NCI-H187 treated with DMSO at 0.1 percent for 48 hours (cell line): ENCODE data around the gene ZNF786.
"Not testable (repeated sequence)": the region's sequence is repeated elsewhere in the genome, so short reads cannot be mapped to it uniquely, and the experiment has no call there.

Experiments used
- DNase-seq: peaks from one replicate; lab custom pipeline; 2025; lab: John Stamatoyannopoulos, UW

The ZNF786 gene

DNA sequence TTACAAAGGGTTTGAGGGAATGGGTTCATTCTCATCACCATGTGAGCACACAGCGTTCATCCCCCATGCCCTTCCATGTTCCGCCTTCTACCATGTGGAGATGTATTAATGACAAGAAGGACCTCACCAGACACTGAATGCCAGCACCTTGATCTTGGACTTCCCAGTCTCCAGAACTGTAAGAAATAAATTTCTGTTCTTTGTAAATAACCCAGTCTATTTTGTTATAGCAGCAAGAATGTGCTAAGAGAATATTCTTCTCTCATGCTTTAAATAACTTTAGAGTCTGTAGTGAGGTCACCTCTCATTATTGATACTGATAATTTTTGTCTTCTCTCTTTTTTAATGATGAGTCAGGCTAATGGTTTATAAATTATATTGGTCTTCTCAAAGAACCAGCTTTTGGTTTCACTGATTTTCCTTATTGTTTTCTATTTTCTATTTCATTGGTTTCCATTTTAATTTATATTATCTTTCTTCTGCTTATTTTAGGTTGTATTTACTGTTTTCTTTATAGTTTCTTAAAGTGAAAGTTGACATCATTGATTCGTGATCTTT, 59.1 kb downstream of the ZNF786 start:
- DNase-seq, result no peak

DNA sequence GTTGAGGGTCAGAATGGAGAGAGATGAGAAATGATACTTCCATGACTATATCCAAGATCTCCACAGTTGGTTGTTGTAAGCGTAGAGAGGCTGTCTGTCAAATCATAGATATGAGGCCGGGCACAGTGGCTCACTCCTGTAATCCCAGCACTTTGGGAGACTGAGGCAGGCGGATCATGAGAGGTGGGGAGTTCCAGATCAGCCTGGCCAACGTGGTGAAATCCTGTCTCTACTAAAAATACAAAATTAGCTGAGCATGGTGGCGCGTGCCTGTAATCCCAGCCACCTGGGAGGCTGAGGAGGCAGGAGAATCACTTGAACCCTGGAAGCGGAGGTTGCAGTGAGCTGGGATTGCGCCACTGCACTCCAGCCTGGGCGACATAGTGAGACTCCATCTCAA, 60.1 kb downstream of the ZNF786 start:
- not testable (repeated sequence) for DNase-seq

DNA sequence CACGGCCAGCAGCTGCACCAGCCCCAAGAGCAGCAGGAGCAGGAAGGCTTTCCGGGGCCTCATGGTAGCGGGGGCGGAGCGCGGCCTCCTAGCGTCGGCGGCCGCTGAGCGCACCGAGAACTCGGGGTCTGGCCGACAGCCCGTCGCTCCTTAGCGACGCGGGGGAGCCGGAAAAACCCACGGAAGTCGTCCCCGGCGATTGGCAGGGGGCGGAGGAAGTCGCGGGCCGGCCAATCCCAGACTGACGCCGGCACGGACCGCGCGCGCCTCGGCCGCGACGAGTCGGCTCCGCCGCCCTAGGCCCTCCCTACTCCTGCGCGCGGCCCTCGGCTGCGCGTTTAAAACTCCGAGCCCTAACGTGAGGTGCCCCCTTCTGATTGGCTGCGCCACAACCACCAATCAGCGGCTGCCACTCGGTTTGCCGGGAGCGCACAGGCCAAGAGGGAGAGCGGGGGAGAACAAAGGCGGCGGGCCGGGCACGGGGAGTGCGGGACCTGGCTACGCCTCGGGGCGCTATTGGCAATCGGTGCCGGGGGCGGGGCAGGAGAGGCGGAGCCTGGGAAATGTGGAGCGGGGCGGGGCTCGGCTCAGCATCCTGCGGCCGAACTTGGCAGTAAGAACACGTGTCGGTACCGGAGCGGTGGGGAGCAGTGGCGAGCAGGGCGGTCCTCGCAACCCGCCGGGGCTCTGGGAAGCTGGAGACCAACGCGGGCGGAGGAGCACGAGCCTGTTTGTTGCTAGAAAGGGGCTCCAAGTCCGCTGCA, 62.0 kb downstream of the ZNF786 start, which contains the start of gene PDIA4:
PDIA4 (minus strand) TSS at position 160 of the 764 bp plus-strand sequence; CDS start at position 63, 97 bp downstream.
- peak; percentile 98 for DNase-seq

DNA sequence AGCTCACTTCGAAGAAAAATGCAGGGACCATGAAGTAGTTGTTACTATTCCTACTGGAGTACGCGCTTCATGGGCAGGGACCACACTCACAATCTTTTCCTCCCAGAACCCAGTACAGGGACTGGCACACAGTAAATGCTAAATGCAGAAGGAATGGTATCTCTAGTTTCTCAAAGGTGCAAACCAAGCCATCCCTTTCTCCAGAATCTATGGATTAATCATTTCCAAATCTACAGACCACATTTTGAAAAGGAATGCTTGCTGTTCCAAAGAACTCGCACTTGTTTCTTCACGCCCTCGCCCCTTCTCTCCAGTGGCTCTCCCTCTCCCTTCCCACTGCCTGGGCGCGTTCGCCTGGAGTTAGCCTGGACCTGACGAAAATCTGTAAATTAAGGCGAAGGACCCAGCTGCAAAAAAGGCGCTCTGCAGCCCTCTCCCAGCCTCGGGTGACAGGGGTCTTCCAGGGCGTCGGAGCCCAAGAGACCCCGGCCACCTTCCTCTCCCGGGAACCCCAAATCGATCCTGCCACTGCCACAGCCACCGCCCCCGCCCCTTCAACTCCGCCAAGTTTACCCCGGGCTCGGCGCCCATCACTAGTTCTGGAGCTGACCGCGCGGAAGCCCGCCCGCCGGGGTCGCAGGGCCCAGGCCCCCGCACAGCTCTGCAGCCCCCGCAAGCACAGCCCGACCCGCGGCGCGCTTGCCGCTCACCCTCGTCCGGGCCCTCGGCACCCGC, 62.7 kb downstream of the ZNF786 start:
- no peak for DNase-seq

DNA sequence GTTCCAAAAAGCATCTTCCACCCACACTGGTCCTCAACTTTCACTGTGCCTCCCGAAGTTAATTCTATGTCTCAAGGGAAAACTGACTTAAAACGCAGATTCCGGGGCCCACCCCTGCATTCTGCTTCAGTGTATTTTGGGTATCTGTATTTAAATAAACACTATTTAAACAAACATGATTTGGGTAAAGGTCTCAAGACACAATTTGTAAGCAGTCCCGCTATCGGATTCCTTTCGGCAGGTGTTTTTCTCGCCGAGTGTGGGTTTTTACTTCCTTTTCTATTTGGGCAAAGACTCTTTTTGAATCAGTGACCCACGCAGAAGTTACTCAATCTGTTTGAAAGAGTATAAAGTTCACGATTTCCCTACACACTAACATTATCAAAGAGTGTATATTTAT, 63.5 kb downstream of the ZNF786 start:
- no peak for DNase-seq

DNA sequence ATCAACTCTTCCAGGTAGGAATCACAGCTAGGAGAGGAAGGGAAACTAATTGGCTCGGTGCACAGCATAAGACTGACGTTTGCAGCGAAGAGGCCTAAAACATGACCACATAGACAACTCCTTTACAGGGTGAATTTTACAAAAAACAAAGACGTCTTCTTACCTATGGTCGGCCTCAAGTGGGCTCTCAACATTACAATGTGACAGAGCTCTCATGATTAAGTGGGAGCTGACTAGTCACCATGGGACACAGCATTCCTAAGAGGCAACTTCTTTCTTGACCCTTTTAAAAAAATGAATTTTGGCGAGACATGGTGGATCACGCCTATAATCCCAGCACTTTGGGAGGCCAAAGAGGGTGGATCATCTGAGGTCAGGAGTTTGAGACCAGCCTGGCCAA, 66.9 kb downstream of the ZNF786 start:
- DNase-seq, result no peak

DNA sequence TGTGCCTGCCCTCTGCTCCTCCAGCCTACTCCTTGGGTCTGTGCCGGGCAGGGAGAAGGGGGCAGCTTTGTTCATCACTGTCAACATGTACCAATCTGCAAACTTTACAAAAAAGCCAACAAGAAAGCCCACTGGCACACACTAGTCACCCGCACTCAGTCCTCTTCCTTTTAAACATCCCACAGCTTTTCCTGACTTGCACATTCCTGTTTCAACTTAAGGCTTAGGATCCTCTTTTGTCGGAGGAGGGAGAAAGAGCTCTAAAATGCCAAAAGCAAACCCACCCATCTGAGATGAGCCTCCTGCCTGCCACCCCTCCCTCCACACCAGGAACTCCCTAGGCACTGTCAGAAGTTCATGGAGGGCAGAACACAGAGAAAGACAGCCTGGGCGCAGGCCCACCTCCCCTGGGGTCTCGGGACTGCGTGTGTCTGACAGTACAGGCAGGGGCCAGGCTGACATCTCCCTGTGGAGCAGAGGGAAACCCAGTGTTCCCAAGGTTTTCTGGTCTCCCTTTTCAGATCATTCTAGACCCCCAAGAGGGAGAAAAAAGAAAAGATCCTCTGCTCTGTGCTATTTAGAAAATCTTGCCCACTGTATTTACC, 67.7 kb downstream of the ZNF786 start:
- no peak for DNase-seq

DNA sequence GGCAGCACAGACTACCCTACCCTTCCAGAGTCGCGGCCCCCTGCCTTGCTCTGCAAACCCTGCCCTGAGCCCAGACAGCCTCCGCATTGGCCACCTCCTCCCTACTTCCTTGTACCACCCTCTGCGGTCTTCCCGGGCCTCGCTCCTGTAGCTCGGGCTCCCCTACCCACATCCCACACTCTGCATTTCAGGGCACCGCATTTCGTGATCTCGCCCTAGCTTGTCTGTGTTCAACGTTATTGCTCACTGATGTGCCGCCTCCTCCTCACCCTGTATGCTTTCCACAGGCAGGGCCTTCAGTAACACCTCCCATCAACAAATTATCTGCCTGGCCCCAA, 68.8 kb downstream of the ZNF786 start:
- DNase-seq, result no peak

DNA sequence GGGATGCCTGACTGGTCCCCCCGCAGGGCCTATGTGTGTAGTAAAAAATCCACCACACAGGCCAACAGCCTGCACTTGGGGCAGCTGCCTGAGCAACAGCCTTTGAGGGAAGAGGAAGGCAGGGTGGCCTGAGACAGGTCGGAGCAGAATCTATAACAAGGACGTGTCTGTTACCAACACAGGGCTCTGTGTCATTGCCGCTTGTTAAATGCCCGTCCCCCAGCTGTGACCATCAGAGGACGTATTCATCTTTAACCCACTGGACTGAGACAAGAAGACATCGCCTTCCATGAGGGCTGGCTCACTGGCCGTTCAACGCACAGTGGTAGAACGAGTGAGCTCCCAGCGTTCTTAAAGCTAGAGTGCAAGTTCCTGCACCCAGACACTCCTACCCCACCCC, 70.0 kb downstream of the ZNF786 start:
- no peak for DNase-seq
